ENCODE results near the gene RYR2.
A peak's percentile ranks its signal among the peaks of the same experiment; 100 is the strongest.

The RYR2 gene

GRCh38 chr1:237730826-237731350, 688.9 kb downstream of the RYR2 start:
- H3K4me3 ChIP-seq (ENCODE audit: low read depth, low read length) = no peak overlapping the region
- TF ChIP-seq CTCF (IDR thresholded peaks at IDR 0.05; ENCODE audit: low read depth, low read length) = no peak

GRCh38 chr1:237732657-237733056, 690.7 kb downstream of the RYR2 start:
- no peak overlapping the region for H3K4me3 ChIP-seq (ENCODE audit: low read depth, low read length)
- no peak for TF ChIP-seq CTCF (IDR thresholded peaks at IDR 0.05; ENCODE audit: low read depth, low read length)

- no peak overlapping the region for H3K4me3 ChIP-seq (ENCODE audit: low read depth, low read length)
- peak; percentile 43 for TF ChIP-seq CTCF (IDR thresholded peaks at IDR 0.05; ENCODE audit: low read depth, low read length)
These were observed 694.5 kb downstream of the RYR2 start for GRCh38 chr1:237736372-237737029.

- H3K4me3 ChIP-seq (ENCODE audit: low read depth, low read length) = no peak overlapping the region
- TF ChIP-seq CTCF (IDR thresholded peaks at IDR 0.05; ENCODE audit: low read depth, low read length) = no peak
These were observed 695.5 kb downstream of the RYR2 start for GRCh38 chr1:237737448-237737847.

GRCh38 chr1:237737938-237738610, 696.1 kb downstream of the RYR2 start:
- TF ChIP-seq CTCF (IDR thresholded peaks at IDR 0.05; ENCODE audit: low read depth, low read length) = no peak

GRCh38 chr1:237740846-237741245, 698.9 kb downstream of the RYR2 start:
- H3K4me3 ChIP-seq (ENCODE audit: low read depth, low read length) = no peak overlapping the region
- no peak for TF ChIP-seq CTCF (IDR thresholded peaks at IDR 0.05; ENCODE audit: low read depth, low read length)

More at GRCh38 chr1:237737938-237738610, 696.1 kb downstream of the RYR2 start:
- no peak overlapping the region for H3K4me3 ChIP-seq (ENCODE audit: low read depth, low read length)

GRCh38 chr1:237745545-237745944, 703.6 kb downstream of the RYR2 start:
- no peak overlapping the region for H3K4me3 ChIP-seq (ENCODE audit: low read depth, low read length)
- TF ChIP-seq CTCF (IDR thresholded peaks at IDR 0.05; ENCODE audit: low read depth, low read length) = no peak
